Liver (tissue), 9 donors: ENCODE measurements around the gene CSNK1E. TPM values are rescaled to one million over a fixed set of nuclear protein-coding genes. Genes with fewer than 3 reads are reported as not detected.

Source experiments
- DNase-seq: peaks from one replicate; pipeline ENCODE4 v3.0.0-alpha.2; 2017; ENCODE audit warnings: low spot score
- H3K27ac ChIP-seq, 2 donors: one replicate each; pipeline ENCODE4 v1.7.0; 2013; ENCODE audit warnings: inconsistent platforms in 2 of 2, low read length in 2 of 2, control low read depth in 1 of 2, low read depth in 1 of 2, mild to moderate bottlenecking in 1 of 2
- H3K27me3 ChIP-seq, 4 donors: one replicate each; pipeline versions ENCODE4 v1.6.1 to v1.7.0; 2013; ENCODE audit warnings: low read length in 3 of 4, inconsistent platforms in 1 of 4, mild to moderate bottlenecking in 1 of 4, moderate library complexity in 1 of 4; ENCODE audit not compliant: control insufficient read depth in 4 of 4, insufficient read depth in 4 of 4
- H3K36me3 ChIP-seq, 4 donors: one replicate each; pipeline versions ENCODE4 v1.6.1 to v1.7.0; 2013; ENCODE audit warnings: low read length in 3 of 4, mild to moderate bottlenecking in 3 of 4, low read depth in 1 of 4, moderate library complexity in 1 of 4; ENCODE audit not compliant: control insufficient read depth in 4 of 4, insufficient read depth in 3 of 4
- H3K4me1 ChIP-seq, 4 donors: one replicate each; pipeline versions ENCODE4 v1.6.1 to v1.7.0; 2013; ENCODE audit warnings: low read length in 3 of 4, mild to moderate bottlenecking in 3 of 4, moderate library complexity in 1 of 4; ENCODE audit not compliant: control insufficient read depth in 4 of 4, insufficient read depth in 4 of 4
- H3K4me3 ChIP-seq, 3 donors: one replicate each; pipeline versions ENCODE4 v1.6.1 to v1.7.0; 2013; ENCODE audit warnings: low read length in 3 of 3, control low read depth in 1 of 3, low read depth in 1 of 3, mild to moderate bottlenecking in 1 of 3
- H3K9ac ChIP-seq, 2 donors: one replicate each; pipeline ENCODE4 v1.7.0; 2013; ENCODE audit warnings: low read length in 2 of 2, mild to moderate bottlenecking in 2 of 2, moderate library complexity in 2 of 2, control low read depth in 1 of 2, low read depth in 1 of 2
- H3K9me3 ChIP-seq, 4 donors: one replicate each; pipeline versions ENCODE4 v1.6.1 to v1.7.0; 2013; ENCODE audit warnings: low read length in 3 of 4; ENCODE audit not compliant: control insufficient read depth in 4 of 4
- EGR1 ChIP-seq, 2 donors: IDR thresholded peaks; 2 replicates each; pipeline ENCODE4 v1.6.1; 2016 to 2018; ENCODE audit warnings: antibody characterized with exemption in 2 of 2, low read depth in 2 of 2
- FOXA2 ChIP-seq: IDR thresholded peaks from 2 replicates; pipeline ENCODE4 v1.6.1; 2016; ENCODE audit warnings: antibody characterized with exemption
- HNF4A ChIP-seq, 2 donors: conservative IDR thresholded peaks; 2 replicates each; pipeline ENCODE4 v1.6.1; 2016; ENCODE audit warnings: antibody characterized with exemption in 2 of 2, mild to moderate bottlenecking in 2 of 2
- HNF4G ChIP-seq: IDR thresholded peaks from 2 replicates; pipeline ENCODE4 v1.6.1; 2016; ENCODE audit warnings: antibody characterized with exemption
- NR2F2 ChIP-seq: IDR thresholded peaks from 2 replicates; pipeline ENCODE4 v1.6.1; 2016; ENCODE audit warnings: antibody characterized with exemption
- RAD21 ChIP-seq, 2 donors: IDR thresholded peaks; 2 replicates each; pipeline ENCODE4 v1.6.1; 2016; ENCODE audit warnings: antibody characterized with exemption in 2 of 2, mild to moderate bottlenecking in 2 of 2
- RXRA ChIP-seq, 2 donors: IDR thresholded peaks; 2 replicates each; pipeline ENCODE4 v1.6.1; 2017 to 2018; ENCODE audit warnings: antibody characterized with exemption in 2 of 2, mild to moderate bottlenecking in 1 of 2
- SP1 ChIP-seq: IDR thresholded peaks from 2 replicates; pipeline ENCODE4 v1.6.1; 2018; ENCODE audit warnings: antibody characterized with exemption, mild to moderate bottlenecking
- TAF1 ChIP-seq: conservative IDR thresholded peaks from 2 replicates; pipeline ENCODE4 v1.6.1; 2016; ENCODE audit warnings: antibody characterized with exemption, mild to moderate bottlenecking
- WGBS: extraction: QIAGEN DNeasy Blood & Tissue Kit; methylation state at CpG from one replicate; pipeline ENCODE4 v1.1.7; 2013; 5-methylcytosine and 5-hydroxymethylcytosine counted together
- polyA plus RNA-seq, 2 donors: library from polyadenylated mRNA; stranded (reverse) in 1 of 2; unstranded in 1 of 2; fragments of 200-250 nt in 1 of 2; fragments of >200 nt in 1 of 2; fragmentation: Nextera tagmentation in 1 of 2; extraction: Ambion mirVana in 1 of 2; gene quantifications; one replicate each; pipeline versions ENCODE4 v1.2.1 to v1.2.3, GENCODE V29; 2013 to 2015
- total RNA-seq, 2 donors: library from RNA; depleted of rRNA; stranded (reverse); fragments of >200 nt; gene quantifications; one replicate each; pipeline ENCODE4 v1.2.3, GENCODE V29; 2014
- TF ChIP-seq, protein P1 (sequence below): fragments of 150-350 bp; IDR thresholded peaks from 2 replicates; pipeline ENCODE4 v1.5.1; 2017; ENCODE audit warnings: improper control_type of control experiment, low read depth, low read length; ENCODE audit not compliant: missing input control
- TF ChIP-seq, protein P2 (sequence below): IDR thresholded peaks from 2 replicates; pipeline ENCODE4 v1.6.1; 2016; ENCODE audit warnings: antibody characterized with exemption, mild to moderate bottlenecking
- donor health status: healthy.
- donor health status: healthy.
- donor health status: healthy.
- donor health status: healthy.
- donor health status: healthy.

CSNK1E gene
- total and polyA plus RNA-seq, 4 donors, result 8.4 to 27.4 (median 13.7) TPM

DNA sequence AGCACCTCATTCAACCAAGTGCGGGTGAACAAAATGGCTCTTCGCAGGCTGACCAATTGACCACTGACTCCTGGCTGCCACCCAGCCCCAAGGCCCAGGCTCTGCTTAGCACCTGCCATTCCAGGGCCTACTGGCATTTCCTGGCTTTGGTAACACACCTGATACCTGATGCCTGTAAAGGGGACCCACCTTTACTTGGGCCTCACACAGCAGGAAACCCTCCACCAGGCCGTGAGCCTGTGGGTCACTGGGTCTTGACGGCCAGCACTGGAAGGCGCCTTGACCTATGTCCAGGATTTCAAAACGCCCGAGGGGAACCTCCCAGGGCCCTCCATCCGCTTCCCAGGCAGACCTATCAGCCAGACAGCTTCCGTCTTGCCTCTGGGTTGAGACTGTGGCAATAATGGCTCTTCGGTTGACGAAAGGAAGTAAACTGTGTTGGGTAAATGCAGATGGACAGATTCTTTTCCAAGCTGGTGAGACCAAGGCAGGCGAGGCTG, 27.6 kb downstream of the CSNK1E start:
- WGBS, result 78% methylated on average over 12 of the region's 12 CpGs
- Histone ChIP-seq H3K9ac (no peak overlapping the region), H3K4me3 (no peak overlapping the region), H3K27ac (no peak overlapping the region), H3K27me3 (no peaks in the 10 kb centered on the region), H3K36me3 (peaks cover 0 to 5% (median 2%) of the 10 kb centered on the region in 4 donors), H3K4me1 (no peaks in the 10 kb centered on the region), H3K9me3 (no peaks in the 10 kb centered on the region)
- DNase-seq, result no peak
- TF ChIP-seq FOXA2 (no peak), HNF4A (conservative IDR thresholded peaks at IDR 0.05) (peak in 1 of 2 donors; percentile 27), EGR1 (IDR thresholded peaks at IDR 0.05; ENCODE audit: low read depth in 2 of 2) (no peak), NR2F2 (peak; percentile 61)

DNA sequence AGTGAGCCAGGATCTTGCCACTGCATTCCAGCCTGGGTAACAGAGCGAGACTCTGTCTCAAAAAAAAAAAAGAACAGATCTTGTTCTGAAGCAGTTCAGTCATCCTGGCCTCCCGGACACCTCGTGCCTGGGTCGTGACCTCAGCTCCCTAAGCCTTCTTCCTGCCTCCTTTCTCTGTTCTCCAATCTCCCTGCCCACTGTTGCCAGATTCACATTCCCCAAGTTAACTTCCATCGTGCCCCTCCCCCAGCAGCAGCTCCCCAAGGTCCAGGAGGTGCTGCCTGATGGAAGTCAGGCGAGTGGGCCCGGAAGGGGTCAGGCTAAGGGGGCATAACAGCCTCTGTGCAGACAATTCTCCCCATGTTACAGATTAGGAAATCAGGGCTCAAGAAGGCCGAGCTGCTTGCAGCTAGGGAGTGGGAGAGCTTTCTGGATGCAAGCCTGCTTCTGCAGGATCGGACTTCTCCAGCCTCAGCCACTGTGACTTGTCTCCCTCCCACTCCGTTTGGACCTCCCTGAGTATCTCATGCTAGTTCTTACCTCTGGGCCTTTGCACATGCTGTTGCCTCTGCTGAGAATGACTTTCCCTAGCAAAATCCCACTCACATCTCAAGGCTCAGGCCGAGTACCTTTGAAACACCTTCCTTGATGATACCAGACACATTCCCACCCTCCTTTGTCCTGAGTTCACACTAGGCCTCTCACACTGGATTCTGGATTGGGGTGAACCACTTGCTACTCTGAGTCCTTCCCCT, 30.1 kb downstream of the CSNK1E start:
- no peak overlapping the region for H3K4me3 ChIP-seq
- no peak overlapping the region for H3K27ac ChIP-seq
- H3K4me1 ChIP-seq, result no peaks in the 10 kb centered on the region
- peaks cover 0 to 1% (median 0%) of the 10 kb centered on the region in 4 donors for H3K36me3 ChIP-seq
- 84% methylated on average over 11 of the region's 11 CpGs for WGBS
- DNase-seq, result no peak
- H3K9ac ChIP-seq, result no peak overlapping the region
- TF ChIP-seq, protein P1, sequence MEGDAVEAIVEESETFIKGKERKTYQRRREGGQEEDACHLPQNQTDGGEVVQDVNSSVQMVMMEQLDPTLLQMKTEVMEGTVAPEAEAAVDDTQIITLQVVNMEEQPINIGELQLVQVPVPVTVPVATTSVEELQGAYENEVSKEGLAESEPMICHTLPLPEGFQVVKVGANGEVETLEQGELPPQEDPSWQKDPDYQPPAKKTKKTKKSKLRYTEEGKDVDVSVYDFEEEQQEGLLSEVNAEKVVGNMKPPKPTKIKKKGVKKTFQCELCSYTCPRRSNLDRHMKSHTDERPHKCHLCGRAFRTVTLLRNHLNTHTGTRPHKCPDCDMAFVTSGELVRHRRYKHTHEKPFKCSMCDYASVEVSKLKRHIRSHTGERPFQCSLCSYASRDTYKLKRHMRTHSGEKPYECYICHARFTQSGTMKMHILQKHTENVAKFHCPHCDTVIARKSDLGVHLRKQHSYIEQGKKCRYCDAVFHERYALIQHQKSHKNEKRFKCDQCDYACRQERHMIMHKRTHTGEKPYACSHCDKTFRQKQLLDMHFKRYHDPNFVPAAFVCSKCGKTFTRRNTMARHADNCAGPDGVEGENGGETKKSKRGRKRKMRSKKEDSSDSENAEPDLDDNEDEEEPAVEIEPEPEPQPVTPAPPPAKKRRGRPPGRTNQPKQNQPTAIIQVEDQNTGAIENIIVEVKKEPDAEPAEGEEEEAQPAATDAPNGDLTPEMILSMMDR, result no peak
- TF ChIP-seq SP1 (no peak), HNF4G (no peak), TAF1 (no peak), RAD21 (IDR thresholded peaks at IDR 0.05) (no peak), NR2F2 (peak; percentile 58)
- TF ChIP-seq, protein P2, sequence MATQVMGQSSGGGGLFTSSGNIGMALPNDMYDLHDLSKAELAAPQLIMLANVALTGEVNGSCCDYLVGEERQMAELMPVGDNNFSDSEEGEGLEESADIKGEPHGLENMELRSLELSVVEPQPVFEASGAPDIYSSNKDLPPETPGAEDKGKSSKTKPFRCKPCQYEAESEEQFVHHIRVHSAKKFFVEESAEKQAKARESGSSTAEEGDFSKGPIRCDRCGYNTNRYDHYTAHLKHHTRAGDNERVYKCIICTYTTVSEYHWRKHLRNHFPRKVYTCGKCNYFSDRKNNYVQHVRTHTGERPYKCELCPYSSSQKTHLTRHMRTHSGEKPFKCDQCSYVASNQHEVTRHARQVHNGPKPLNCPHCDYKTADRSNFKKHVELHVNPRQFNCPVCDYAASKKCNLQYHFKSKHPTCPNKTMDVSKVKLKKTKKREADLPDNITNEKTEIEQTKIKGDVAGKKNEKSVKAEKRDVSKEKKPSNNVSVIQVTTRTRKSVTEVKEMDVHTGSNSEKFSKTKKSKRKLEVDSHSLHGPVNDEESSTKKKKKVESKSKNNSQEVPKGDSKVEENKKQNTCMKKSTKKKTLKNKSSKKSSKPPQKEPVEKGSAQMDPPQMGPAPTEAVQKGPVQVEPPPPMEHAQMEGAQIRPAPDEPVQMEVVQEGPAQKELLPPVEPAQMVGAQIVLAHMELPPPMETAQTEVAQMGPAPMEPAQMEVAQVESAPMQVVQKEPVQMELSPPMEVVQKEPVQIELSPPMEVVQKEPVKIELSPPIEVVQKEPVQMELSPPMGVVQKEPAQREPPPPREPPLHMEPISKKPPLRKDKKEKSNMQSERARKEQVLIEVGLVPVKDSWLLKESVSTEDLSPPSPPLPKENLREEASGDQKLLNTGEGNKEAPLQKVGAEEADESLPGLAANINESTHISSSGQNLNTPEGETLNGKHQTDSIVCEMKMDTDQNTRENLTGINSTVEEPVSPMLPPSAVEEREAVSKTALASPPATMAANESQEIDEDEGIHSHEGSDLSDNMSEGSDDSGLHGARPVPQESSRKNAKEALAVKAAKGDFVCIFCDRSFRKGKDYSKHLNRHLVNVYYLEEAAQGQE, result no peak
- no peaks in the 10 kb centered on the region for H3K27me3 ChIP-seq
- no peaks in the 10 kb centered on the region for H3K9me3 ChIP-seq

DNA sequence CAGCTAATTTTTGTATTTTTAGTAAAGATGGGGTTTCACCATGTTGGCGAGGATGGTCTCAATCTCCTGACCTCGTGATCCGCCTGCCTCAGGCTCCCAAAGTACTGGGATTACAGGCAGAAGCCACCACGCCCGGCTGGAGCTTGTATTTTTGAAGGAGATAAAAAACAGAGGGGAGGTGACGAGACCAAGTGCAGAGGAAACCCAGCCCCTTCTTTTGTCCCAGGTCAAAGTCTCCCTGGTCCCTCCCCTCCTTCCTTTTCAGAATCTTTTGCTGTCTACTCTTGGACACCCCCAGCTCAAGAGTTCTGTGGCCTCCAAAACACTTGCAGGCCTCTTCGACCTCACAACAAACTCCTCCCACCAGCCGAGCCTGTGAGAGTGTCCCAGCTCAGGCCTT, 32.2 kb downstream of the CSNK1E start:
- no peaks in the 10 kb centered on the region for H3K27me3 ChIP-seq
- DNase-seq, result no peak
- no peak overlapping the region for H3K27ac ChIP-seq
- no peak overlapping the region for H3K4me3 ChIP-seq
- H3K4me1 ChIP-seq, result no peaks in the 10 kb centered on the region
- no peak overlapping the region for H3K9ac ChIP-seq
- WGBS, result 75% methylated on average over 8 of the region's 8 CpGs
- peaks cover 0 to 1% (median 0%) of the 10 kb centered on the region in 4 donors for H3K36me3 ChIP-seq
- TF ChIP-seq, protein P1, result no peak
- TF ChIP-seq SP1 (no peak), RXRA (IDR thresholded peaks at IDR 0.05) (peak in 1 of 2 donors; percentile 8), RAD21 (IDR thresholded peaks at IDR 0.05) (no peak)
- no peaks in the 10 kb centered on the region for H3K9me3 ChIP-seq
